GM21360 (cell line): ENCODE results near the gene MLN.
A peak's percentile ranks its signal among the peaks of the same experiment; 100 is the strongest.

Experiments used
- ATAC-seq: cut with Tn5 transposase; IDR thresholded peaks from one replicate; pipeline ENCODE4 v1.9.1; 2021; ENCODE audit warnings: mild to moderate bottlenecking, moderate library complexity; ENCODE audit not compliant: unreplicated experiment

MLN gene

DNA sequence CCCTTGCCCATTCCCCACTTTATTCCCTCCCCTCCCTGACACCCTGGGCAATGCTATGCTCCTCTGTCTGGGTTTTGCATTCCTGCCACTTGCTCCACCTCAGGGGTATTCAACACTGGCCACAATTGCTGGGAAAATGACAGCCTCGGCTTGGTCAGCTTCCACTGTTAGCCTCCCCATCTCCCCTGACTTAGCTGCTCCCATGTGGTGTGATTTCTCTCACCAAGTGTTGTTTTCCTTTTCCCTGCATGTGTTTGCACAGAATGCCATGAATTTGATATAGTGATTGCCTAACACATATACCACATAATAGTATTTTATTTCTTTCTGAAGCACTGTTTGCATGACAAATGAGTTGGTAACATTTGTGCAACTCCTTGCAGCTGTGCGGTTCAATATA lies 13.4 kb downstream of the MLN start:
- ATAC-seq: no peak

DNA sequence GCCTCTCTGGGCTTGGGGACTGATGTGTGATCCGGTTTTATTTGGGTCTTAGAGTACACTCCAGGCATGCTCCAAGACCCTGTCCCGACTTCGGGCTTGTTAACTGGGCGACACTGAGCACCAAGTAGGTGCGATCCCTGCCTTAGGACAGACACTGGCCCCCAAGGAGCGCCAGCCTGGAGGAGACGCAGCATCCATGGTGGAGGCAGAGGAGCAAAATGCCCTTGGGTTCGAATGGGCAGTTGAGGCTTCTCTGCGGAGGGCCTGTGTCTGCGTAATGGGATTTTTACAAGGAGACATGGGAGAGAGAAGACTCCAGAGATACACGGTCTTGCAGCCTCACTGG lies 14.3 kb downstream of the MLN start:
- no peak for ATAC-seq

DNA sequence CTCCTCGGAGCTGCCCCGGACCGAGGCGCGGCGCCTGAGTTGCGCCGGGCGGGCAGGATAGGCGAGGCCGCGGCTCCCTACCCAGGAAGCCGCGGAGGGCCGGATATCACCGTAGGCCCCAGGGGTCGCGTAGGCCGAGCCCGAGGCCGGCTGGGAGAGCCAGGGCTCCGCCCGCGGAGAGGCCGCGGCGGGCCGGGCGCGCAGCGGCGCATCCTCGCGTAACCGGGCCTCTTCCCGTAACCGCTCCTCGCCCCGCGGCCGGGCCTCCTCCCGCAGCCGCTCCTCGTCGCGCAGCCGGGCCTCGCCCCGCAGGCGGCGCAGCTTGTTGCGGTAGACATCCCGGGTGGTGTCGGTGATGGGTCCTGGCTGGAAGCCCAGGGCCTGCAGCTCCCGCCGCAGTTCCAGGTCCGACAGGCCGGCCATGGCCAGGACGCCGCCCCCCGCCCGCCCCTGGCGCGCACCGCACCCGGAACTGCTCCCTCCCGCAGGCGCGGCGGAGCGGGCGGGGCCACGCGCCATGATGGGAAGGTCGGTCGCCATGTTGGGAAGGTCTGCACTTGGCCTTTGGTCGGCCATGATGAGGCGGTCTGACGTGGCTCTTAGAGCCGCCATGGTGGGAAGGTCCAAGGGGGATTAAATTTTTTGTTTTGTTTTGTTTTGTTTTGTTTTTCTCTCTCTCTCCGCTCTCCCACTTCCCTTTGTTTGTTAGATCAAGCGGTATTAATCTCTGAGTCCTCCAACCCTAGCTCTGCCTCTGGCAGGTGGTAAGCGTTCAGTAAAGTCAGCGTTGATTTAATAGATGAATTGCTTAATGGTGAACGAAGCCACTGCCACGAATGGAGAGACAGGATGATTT lies 14.9 kb downstream of the MLN start, which contains the start of gene LEMD2:
Gene LEMD2, minus strand, starts transcription at position 437 of the 856 bp plus-strand sequence. Its CDS starts 14 bp downstream, at position 423.
- ATAC-seq: peak; percentile 81

DNA sequence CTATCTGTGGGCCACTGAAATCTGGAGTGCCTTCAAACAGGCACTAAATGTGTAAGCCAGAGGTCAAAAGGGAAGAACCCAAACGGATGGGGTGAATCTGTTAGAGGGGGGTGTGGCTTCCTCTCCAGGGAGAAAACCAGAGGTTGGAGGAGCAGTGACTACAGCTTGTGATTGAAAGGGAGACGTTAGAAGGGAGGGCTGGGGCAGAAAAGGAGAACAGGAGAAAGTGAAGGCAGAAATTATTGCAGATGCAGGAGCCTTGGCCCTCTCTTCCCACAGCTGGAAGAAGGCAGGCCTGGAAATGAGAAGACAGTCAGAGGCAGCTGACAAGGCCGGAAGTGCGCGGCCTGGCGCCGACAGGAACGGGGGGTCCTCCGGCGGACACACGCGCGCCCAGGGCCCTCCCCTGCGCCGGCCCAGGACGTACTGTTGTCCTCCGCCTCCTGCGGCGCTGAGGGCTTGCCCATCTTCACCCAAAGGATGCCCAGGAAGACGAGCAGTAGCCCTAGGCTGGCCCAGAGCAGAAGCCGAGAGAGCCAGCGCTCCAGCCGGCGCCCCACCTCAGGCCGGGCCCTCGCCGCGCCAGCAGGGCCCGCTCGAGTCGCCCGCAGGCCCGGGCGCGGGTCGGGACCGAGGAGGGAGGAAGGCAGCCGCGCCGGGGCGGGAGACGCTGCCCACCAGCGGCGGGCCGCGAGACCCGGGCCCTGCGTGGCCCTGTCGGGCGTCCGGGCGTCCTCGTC lies 15.7 kb downstream of the MLN start:
- ATAC-seq: peak; percentile 48

DNA sequence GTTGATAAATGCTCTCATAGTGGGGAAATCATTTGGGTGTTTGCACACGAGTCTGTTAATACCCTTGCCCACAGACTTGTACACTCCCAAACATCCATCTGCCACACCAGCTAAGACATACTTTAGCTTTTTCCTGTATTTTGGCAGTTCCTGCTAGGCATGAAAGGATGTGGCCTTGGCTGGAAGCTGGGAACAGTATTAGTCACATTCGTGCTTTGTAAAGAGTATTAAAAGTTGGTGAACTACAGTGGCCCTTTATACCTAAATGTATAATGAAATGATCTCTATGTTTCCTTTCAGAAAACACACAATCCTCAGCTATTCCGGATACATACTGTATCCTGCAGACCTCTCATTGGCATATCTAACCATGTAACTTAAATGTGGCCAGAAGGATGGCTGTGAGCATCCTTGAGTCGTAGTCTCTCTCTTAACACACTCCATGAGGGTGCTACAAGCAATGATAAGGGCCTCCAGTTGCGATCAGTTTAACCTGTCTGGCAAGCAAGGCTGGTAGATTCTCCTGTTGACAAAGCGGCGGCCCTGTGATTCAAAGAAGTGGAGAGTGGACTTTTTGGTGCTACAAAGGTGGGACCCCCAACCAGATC lies 16.4 kb downstream of the MLN start:
- ATAC-seq: no peak

DNA sequence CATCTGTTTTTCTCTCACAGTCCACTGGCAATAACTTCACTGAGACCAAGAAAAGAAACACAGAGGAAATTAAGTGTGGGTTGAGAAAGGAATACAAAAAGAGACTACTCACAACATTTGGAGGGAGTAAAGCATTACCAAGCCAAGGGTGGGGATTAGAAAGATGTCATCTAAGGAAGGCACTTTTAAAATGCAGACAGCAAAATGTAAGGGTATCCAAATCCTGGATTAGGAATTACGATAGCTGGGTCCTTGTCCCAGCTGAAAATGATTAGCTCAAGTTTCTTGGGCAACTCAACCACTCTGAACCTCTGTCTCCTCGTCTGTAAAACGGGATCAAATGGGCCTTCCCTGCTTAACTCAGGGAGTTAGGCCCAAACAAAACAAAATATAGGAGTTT lies 17.1 kb downstream of the MLN start:
- ATAC-seq: no peak

DNA sequence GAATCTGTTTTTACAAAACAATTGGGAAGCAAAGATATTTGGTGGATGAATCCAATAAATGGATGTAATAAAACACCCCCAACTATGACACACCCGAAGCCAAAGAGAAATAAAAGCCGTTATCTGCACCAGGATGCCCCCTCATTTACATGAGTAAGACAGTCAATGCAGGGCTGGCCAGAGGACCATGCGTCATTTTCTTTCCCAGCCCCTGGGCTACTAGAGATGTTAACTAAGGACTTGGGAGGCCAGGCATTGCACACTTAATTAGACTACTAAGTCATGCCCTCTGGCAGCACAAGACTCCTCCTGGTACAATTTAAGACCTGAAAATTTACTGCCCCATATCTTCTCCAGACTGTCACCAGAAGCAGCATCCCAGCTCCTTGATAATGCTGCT lies 18.0 kb downstream of the MLN start:
- ATAC-seq: no peak

DNA sequence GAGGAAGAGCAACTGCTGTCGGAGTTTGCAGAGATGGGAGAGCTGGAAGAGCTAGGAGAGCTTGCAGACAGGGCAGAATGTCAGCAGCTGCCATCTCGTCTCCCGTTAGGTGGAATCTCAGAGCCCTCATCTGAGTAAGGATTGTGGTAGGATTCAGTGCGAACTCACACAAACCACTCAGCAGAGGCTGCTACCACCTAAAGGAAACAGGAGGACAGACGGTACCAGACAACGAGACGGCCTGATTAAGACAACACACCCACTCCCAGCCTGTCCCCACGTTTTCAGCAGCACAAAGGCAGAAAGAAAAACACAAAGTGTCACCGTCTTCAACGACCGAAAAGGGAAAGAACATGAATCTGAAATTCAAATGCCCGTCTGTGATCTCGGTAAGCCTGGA lies 19.0 kb downstream of the MLN start:
- no peak for ATAC-seq

DNA sequence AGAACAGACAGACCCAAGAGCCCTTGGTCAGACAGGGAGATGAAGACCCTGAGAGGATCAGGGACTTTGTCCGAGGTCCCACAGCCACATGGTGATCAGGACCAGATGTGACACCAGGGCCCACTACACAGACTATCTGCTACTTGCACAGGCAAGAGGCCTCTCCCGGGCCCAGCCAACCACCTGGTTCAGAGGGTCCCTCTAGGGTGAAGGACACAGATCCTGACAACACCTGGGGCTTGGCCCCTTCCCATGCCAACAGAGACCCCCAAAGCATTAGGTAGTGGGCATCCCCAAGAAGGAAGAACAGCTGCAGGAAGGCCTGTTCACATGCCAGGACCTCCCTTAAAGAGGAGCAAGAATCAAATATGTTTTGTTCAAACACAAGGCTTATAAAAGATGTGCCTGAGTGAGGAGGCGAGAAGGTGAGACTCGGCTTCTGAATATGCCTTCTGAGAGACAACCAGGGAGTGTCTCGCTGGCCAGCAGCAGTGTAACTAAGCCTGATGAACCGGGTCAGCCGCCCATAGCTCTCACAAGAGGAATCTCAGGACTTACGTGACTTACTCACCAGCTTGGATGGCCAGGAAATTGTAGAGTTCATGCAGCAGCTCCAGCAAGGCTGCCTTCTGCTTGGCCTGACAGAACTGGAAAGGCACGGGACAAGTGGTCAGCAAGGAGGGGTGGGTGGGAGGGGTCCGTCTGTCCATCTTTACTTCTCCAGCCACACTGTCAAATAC lies 19.9 kb downstream of the MLN start:
- no peak for ATAC-seq

DNA sequence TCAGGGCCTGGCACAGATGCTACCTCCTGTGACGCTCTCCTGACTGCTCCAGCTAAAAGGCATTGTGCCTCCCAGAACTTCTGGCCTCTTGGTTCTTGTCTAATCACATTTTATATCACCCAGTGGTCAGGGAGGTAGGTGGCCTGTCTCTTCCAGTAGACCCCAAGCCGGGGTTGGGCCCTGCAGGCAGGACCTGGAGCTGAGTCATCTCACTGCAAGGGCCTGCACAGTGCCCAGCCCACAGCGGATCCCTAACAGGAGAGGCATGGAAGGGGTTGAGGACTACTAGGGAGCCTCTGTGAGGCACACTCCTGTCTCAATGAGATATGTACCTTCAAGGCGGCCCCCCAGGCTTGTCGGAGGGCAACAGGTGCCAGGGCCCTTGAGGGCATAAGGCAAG lies 21.2 kb downstream of the MLN start:
- no peak for ATAC-seq

DNA sequence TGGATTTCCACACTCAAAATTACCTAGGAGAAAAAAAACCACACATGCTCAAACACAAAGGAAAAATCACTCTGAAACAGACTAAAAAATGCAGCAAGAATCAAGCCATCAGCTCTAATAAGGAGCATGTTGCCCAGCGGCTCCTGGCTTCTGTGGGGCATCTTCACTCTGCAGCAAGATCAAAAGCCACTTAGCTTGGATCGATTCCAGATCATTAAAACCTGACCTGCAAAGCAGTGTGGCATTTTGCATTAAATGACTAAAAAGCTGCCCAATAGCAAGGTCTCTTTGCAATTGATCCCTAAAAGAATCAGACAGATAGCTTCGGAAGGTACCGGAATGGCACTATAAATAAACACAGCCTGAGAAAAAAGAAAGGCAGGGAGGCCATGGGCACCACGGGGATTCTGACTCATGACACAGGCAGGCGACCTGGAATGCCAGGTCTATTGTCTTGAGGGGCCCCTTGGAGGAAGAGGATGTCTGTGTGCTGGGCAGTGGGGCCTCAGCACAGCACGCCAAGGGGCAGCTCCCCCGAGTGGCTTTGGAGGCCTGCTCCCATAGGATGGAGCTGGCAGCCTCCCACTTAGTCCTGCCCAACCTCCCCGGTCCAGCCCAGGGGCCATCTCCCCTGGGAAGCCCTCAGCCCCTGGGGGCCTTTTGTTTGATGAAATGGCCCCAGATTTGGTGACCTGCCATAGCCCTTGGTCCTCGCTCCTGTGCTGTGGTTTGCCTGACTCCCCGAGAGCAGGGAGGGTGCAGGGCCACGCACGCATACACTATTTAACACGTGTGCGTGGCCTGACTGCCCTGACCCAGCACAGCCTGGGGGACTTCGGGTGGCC lies 22.4 kb downstream of the MLN start:
- no peak for ATAC-seq

DNA sequence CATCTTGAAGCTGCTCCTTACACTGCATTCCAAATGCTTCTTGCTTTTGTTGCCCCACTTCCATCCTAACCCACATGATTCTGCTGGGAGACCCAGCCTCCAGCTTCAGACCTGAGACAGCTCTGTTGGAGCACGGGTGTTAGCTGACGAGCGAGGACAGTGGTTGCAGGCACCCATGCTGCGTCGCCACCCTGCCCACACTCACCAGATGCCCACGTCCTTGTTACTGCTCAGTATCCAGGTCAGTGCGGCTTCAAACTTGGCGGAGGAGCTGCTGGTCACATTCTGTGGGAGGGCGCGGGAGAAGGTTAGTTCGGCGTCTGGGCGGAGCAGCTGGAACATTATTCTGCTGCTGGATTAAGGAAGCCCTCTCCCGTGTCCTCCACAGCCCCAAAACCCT lies 23.9 kb downstream of the MLN start:
- no peak for ATAC-seq

DNA sequence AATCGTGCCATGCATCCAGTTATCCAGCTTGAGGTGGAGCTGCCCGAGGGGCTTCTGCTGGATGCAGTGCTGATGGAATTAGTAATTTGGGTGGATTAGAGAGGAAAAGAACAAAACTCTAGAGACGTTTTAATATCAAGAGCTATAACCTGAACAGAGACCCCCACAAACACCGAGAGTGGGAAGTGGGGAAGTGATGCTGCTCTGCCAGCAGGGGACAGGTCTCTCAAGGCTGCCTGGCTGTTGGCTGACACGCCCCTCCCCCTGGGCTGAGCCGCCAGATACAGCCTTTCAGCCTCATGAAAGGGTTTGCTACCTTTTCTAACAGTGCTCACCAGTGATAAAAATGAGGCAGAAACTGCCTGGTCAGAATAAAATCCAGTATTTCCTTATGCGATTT lies 24.5 kb downstream of the MLN start:
- ATAC-seq: no peak

DNA sequence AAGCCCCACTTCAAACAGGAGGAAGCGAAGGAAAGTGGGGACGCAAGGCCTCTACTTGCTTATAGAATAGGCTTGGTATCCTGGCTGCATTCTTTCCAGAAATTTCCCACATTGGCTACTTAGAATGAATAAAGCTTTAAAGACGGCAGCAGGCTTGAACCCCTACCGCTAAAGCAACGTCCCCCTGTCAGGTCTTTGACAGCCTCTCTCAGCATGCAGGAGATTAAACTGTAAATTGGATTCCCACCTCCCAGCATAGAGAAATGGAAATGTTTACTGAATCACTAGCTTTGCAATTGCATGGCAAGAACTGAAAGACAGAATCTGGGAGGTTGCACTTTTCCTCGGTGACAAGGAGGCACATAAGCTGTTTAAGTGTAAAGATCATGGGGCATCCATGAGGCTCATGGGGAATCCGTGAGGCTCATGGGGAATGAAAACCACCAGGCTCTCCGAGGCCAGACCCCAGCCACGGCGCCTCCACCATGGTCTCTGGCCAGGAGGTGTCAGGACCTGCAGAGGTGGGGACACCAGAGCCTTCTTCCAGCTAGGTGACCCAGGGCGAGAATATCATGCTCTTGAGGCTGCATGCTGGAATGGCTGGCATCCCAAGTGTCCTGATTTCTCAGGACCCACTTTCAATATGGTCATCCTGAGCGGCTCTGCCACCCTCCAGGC lies 25.2 kb downstream of the MLN start:
- ATAC-seq: no peak

DNA sequence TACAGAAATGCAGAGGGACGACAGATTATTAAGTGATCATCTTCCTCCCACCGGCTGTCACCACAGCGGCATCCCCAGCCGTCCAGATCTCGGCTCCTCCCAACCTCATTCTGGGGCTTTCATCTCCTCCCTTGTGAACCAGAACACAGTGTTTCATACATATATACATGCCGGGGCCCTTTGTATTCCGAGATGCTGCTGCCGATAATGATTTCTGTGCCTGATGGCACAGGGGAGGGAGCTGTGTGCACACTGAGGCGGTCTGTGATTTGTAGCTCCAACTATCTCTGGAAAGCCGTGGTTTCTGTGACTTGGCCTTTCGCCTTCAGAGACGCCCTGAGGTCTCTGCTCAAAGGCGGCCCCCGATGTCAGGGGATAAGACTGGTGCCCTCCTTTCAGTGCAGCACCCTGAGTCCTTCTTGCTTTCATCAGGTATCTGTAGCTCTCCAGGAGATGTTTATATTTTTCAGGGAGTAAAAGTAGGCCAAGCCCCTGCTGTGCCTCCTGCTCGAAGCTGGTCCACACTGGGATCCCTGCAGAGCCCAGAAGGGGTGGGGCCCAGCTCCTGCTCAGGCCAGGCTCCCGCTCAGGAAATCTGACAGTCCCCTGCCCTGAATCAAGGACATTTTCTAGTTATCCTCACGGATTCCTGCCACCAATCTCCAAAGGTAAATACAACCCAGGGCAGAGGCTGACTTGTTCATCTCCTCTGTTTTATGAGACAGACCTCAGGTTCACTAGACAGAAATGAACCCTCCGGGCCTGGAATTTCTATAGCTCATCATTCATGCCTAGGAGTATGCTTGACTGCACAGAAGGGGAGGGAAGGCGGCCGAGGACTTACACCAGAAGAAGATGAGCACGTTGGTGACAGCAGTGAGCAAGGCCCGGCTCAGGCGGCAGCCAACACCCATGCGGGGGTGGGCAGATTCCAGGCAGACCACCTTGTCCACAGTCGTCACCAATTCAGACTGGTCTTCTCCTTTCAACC lies 26.1 kb downstream of the MLN start:
- ATAC-seq: no peak

DNA sequence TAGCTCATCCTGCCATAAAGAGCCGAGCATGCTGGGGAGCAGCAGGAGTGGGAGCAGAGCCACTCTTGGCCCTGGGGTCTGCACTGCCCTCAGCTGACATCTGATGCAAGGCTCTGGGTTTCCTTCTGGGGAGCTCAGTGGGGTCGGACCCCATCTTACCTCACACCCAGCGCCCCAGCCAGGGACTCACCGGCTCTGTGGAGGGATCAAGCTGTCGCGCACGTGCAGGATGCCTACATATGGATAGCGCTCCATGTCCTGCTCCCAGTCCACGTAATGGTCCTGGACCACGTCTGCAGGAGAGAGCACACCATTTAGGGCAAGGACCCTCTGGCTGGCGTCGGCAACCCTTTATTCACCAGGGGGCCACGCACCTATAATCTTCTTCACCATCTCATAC lies 27.0 kb downstream of the MLN start:
- no peak for ATAC-seq

DNA sequence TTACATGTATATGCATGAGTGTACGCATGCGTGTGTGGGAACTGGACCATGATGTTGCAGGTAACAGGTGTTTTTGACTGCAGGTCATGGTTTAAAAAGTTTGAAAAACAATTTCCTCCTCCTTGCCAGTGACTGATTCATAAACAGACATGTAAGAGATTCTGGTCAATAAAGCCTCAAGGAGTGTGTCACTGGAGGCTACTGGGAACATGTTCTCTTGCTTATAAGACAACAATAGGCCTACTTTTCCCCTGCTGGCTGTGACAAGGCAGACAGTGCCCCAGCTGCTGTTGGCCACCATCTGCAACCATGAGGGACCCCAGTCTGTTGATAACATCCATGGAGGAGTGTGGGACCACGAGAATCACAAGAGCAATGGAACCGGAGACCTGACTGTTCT lies 27.6 kb downstream of the MLN start:
- ATAC-seq: no peak

DNA sequence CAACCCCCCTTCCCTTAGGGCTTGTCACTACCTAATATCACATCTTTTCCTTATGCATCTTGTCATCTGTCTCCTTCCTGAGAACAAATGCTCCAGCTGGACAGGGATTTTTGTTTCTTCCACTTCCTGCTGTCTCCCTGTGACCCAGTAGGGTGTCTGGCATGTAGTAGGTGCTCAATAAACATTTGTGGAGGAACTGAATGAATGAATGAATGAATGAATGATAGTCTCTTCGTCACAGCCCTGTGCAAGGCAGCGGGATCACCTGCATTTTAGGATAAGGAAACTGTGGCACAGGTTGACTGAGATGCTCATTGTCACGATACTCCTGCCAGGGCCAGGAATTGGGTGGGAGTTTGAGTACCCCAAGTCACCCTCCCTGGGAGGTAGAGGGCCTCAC lies 29.0 kb downstream of the MLN start:
- ATAC-seq: no peak
